GM19239 (cell line): Measurements from ENCODE around the gene FAM50A.

Source experiments
- DNase-seq: peaks from one replicate; pipeline ENCODE4 v3.0.0; 2011; ENCODE audit warnings: low spot score; ENCODE audit not compliant: insufficient read length
- FAIRE-seq: peaks from 2 replicates; lab custom pipeline; 2011; peaks lifted over from hg19 to GRCh38; lab: Jason Lieb, UNC

Gene FAM50A

DNA sequence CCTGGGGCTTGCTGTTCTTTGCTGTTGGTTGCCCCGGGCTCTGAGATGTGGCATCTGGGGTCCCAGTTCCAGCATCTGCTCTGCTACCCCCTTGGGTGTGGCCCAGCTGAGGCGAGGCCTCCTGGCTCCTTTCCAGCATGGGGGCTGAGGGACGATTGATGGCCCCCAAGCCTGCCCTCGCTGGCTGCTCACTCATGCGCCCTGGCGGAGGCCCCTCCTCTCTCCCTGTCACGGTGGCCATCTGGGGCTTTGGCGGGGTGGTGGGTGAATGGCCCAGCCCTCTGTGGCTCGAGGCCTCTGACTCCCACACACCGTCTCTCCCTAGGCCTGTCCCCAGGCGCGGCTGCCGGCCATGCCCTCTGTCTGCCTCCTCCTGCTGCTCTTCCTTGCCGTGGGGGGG is 15.9 kb downstream of the FAM50A start:
- no peak for DNase-seq
- FAIRE-seq, result no peak

DNA sequence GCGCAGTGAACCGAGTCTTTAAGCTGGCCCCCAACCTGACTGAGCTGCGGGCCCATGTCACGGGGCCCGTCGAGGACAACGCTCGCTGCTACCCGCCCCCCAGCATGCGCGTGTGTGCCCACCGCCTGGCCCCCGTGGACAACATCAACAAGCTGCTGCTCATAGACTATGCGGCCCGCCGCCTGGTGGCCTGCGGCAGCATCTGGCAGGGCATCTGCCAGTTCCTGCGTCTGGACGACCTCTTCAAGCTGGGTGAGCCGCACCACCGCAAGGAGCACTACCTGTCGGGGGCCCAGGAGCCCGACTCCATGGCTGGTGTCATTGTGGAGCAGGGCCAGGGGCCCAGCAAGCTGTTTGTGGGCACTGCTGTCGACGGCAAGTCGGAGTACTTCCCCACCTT is 16.4 kb downstream of the FAM50A start:
- no peak for DNase-seq
- FAIRE-seq, result no peak

DNA sequence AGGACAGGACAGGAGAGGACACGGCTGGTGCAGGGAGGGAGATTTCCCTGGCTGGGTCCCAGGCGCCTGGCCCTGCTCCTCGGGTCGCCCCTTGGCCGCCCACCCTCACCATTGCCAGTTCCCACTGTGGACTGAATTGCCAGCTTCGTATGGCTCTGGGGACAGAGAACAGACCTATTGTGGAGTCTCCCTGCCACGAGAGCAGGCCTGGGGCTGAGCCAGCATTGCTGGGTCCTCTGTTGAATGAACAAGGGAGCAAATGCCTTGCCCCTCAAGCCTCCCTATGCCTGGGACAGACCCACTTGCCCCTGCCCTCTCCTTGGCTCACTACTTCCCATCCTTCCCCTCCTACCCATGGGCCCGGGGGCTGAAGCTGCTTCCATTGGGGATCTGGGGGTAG is 18.5 kb downstream of the FAM50A start:
- no peak for DNase-seq
- FAIRE-seq, result no peak

DNA sequence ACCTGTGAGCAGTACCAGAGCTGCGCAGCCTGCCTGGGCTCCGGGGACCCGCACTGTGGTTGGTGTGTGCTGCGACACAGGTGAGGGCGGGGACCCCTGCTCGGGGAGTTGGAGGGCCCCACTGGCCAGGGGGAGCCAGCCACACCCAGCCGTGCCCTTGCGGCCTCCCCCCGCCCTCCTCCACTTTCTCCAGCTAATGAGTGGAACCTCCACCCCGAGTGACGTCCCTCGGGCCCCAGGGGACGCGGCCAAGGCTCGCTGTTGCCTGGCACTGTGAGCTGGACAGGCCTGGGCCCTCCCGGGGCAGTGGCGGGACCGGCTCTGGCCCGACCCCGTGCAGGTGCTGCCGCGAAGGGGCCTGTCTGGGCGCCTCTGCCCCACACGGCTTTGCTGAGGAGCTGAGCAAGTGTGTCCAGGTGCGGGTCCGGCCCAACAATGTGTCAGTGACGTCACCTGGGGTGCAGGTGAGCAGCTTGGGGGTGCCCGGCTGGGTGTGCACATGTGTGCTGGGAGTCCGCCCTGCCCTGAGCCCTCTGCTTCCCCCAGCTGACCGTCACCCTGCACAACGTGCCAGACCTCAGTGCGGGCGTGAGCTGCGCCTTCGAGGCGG is 19.8 kb downstream of the FAM50A start:
- FAIRE-seq (no peak), DNase-seq (no peak)

DNA sequence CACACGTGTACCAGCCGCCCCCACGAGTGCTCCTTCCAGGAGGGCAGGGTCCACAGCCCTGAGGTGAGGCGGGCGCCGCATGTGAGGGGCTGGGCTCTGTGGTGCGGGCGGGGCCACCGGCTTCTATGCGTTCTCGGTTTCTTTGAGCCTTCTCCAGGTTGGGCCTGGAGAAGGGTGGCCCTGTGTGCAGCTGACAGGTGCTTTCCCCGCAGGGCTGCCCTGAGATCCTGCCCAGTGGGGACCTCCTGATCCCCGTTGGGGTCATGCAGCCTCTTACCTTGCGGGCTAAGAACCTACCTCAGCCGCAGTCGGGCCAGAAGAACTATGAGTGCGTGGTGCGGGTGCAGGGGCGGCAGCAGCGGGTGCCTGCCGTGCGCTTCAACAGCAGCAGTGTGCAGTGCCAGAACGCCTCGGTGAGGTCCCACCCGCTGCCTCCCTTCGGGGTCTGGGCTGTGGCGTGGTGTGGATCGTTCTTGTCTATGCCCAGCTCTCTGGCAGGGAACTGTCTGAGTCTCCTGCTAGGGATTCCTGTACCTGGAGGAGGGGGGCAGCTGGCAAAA is 20.9 kb downstream of the FAM50A start:
- DNase-seq, result no peak
- FAIRE-seq, result no peak

DNA sequence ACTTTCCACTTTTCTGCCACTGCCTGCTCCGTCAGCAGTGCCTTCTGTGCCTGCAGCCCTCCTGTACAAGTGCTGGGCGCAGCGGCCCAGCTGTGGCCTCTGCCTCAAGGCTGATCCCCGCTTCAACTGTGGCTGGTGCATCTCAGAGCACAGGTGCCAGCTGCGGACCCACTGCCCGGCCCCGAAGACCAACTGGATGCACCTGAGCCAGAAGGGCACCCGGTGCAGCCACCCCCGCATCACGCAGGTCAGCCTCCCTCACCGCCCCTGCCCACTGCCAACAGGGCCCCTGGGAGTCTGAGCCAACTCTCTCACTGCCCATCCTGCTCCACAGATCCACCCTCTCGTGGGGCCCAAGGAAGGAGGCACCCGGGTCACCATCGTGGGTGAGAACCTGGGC is 21.7 kb downstream of the FAM50A start:
- no peak for DNase-seq
- no peak for FAIRE-seq

DNA sequence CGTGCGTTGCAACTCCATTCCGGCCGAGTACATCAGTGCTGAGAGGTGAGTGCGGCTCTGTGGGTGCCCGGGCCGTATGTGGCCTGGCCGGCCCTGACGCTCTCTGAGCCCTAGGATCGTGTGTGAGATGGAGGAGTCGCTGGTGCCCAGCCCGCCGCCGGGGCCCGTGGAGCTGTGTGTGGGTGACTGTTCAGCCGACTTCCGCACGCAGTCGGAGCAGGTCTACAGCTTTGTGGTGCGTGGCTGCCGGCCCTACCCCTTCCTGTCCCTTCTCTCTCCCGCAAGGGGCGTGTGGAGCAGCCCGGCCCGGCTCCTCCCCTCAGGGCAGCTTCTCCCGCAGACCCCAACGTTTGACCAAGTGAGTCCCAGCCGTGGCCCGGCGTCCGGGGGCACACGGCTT is 22.1 kb downstream of the FAM50A start:
- FAIRE-seq (no peak), DNase-seq (no peak)

DNA sequence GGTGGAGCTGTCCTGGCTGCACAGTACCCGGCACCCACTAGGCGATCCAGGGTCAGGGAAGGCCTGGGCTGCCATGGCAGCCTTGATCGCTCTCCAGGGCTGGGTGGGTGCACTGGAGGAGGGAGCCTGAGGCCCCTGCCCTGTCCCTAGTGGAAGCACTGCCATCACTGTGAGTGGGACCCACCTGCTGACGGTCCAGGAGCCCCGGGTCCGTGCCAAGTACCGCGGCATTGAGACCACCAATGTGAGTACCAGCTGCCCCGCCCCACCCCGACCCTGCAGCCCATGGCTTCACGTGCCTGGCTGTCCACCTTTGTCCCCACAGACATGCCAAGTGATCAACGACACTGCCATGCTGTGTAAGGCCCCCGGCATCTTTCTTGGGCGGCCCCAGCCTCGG is 23.0 kb downstream of the FAM50A start:
- FAIRE-seq (no peak), DNase-seq (no peak)

DNA sequence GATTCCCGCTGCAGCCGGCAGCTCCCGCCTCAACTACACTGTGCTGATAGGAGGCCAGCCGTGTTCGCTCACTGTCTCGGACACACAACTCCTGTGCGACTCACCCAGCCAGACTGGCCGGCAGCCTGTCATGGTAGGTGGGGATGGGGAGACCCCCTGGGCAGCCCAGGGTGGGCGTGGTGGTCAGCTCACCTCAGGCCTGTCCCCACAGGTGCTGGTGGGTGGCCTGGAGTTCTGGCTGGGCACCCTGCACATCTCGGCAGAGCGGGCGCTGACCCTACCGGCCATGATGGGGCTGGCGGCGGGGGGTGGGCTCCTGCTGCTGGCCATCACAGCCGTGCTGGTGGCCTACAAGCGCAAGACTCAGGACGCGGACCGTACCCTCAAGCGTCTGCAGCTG is 23.6 kb downstream of the FAM50A start:
- FAIRE-seq, result no peak
- DNase-seq, result no peak

DNA sequence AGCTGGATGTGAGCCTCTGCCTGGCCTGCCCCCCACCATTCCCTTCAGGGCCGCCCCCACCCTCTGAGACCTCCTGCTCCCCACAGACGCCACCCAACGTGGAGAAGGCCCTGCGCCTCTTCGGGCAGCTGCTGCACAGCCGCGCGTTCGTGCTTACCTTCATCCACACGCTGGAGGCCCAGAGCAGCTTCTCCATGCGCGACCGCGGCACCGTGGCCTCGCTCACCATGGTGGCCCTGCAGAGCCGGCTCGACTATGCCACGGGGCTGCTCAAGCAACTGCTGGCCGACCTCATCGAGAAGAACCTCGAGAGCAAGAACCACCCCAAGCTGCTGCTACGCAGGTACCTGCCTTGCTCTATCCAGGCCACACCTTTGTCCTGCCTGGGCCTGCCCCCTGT is 24.3 kb downstream of the FAM50A start:
- FAIRE-seq (no peak), DNase-seq (no peak)

DNA sequence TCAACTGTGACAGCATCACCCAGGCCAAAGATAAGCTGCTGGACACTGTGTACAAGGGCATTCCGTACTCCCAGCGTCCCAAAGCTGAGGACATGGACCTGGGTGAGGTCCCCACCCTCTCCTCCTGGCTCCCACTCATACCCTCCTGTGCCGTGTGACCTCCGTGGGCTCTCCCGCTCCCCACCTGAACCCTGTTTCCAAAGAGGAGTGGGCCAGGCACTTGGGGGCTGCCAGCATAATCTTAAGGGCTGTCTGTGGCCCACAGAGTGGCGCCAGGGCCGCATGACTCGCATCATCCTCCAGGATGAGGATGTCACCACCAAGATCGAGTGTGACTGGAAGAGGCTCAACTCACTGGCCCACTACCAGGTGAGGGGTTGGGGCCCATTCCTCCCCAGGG is 25.2 kb downstream of the FAM50A start:
- DNase-seq (no peak), FAIRE-seq (no peak)

DNA sequence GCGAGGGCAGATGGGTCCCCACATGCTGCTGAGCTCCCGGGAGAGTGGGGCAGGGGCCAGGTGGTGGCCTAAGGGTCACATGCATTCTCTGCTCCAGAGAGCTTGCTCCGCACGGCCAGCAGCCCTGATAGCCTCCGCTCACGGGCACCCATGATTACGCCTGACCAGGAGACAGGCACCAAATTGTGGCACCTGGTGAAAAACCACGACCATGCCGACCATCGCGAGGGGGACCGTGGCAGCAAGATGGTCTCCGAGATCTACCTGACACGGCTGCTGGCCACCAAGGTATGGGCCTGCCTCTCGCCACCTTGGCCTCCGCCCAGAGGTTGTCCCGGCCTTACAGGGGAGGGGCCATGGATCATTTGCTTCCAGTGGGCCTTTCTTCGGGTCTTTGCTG is 25.9 kb downstream of the FAM50A start:
- FAIRE-seq (no peak), DNase-seq (no peak)

DNA sequence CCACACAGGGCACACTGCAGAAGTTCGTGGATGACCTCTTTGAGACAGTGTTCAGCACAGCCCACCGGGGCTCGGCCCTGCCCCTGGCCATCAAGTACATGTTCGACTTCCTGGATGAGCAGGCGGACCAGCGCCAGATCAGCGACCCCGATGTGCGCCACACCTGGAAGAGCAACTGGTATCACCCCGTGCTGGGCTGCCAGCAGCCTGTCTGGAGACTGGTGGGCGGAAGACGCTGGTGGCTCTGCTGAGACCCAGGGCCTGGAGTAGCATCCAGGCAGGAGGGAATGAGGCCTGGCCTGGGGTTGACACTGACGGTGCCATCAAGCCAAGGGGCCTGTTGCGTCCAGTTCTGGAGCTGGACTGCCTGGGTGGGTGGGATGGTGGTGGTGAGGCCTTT is 26.5 kb downstream of the FAM50A start:
- FAIRE-seq (no peak), DNase-seq (no peak)

DNA sequence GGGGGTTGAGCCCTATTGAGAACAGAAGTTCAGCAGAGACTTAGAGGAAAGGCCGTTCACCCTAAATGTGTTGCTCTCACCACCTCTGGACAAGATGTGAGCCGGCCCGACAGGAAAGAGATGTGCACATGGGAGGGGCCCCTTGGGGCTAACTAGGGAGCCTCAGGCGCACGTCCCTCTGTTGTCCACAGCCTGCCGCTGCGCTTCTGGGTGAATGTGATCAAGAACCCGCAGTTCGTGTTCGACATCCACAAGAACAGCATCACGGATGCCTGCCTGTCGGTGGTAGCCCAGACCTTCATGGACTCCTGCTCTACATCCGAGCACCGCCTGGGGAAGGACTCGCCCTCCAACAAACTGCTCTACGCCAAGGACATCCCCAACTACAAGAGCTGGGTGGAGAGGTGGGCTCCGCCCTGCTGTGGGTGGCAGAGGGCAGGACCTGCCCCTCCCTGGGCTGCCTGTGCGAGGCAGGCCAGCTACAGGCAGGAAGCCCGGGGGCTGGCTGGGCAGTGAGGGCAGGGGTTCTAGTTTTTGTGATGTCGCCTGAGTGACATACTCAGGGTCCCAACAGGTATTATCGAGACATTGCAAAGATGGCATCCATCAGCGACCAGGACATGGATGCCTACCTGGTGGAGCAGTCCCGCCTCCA is 27.1 kb downstream of the FAM50A start:
- DNase-seq, result no peak
- FAIRE-seq, result no peak

DNA sequence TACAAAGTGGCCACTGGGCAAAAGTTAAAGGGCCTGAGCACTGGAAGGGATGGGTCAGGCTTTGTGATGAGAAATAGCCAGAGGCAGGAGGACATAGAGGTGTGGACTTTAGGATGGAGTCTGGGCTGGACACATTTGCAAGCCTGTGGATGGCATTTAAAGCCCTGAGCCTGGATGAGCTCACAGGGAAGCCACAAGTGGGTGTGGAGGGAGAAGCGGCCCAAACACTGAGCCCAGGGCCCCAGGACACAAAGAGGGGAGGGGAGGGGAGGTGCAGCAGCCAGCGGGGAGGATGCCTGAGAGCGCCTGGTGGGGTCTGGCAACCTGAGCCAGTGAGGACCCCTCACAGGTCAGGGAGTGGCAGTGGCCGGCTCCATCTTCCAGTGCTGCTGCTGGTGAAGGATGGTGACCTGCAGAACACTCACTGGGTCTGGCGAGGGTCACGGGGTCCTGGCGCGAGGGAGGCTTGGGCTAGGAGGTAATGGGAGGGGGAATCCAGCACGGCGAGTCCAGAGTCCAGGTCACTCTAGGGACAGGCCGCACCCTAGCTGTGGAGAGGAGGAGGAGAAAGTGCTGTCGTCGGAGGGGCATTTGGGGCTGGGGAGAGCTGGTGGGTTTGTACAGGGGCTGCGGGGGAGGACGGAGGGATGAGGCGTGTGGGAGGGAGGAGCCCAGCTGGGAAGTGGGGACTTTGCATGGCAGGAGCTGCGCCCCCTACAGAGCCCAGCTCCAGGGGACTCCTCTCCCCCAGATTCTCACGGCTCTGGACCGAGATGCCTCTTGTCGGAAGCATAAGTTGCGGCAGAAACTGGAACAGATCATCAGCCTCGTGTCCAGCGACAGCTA is 28.1 kb downstream of the FAM50A start:
- DNase-seq (no peak), FAIRE-seq (no peak)

DNA sequence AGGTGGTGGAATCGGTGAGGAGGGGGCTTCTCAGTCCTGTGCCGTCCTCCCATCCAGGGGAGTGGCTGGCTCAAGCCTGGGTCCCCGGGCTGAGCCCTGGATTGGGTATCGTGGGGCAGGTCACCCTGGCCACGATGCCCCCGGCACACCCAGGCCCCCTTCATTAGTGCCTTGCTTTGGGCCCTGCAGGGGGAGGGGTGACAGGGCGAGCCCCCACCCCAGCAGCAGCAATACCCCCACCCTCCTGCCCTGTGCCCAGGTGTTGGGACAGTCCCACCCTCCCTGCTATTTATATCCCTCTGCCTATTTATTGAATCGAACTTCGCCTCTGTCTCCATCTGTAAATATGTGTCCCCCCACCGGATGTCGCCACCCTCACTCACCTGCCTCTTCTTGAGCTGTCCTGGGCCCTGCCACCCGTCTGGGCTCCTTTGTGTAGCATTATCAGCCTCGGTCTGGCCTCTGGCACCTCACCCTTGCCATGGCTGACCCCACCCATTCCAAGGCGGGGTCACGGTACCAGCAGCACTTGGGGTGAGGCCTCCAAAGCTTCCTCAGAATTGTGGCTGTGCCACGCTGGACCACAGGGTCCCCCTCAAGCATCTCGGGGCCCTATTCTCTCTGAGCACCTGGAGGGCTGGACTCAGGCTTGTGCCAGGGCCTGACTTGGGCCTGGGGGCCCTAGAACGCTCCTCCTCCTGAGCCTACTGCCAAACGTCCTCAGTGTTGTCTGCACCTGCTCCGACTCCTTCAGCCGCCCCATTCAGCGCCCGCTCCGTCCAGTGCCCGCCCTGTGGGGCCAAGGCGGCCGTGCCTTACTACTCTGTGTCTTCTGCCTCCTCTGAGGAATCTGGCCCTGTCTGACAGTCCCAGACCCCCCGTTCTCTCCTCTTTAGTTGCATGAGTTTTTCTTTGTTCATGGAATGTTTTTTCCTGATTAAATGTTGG is 29.0 kb downstream of the FAM50A start:
- DNase-seq (no peak), FAIRE-seq (no peak)

DNA sequence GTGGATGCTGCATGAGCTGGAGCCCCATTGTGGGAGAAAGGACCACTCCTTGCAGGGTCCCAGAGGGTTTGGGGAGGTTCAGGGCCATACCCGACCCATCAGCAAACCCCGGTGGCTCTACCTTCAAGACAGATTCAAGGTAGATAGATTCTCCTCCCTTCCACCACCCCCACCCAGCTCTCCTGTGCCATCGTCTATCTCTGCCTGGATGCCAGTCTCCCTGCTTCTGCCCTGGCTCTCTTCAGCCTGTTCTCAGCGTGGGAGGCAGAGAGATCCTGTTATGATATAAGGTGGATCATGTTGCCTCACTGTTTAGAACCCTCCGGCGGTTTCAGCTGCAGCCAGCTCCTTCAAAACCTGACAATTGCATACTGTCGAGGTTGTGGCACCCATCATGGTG is 29.7 kb downstream of the FAM50A start:
- no peak for FAIRE-seq
- DNase-seq, result no peak

DNA sequence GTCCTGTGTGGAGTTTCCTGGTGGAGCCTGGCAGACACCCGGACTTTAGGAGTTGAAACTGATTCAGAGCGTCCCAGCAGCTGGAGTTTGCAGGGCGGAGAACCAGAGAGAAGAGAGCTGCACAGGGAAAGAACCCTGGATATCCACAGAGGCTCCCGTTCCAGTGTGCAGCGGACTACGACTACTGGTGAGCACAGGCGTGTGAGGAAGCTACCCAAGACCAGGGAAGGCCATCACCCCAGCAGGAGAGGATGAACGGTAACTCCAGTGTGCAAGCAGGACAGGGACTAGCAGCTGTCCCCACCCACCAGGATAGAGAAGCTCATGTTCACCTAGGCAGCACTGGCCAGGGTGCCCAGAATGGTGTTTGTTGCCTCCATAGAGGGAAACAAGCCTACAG is 32.9 kb downstream of the FAM50A start:
- DNase-seq (no peak), FAIRE-seq (no peak)

DNA sequence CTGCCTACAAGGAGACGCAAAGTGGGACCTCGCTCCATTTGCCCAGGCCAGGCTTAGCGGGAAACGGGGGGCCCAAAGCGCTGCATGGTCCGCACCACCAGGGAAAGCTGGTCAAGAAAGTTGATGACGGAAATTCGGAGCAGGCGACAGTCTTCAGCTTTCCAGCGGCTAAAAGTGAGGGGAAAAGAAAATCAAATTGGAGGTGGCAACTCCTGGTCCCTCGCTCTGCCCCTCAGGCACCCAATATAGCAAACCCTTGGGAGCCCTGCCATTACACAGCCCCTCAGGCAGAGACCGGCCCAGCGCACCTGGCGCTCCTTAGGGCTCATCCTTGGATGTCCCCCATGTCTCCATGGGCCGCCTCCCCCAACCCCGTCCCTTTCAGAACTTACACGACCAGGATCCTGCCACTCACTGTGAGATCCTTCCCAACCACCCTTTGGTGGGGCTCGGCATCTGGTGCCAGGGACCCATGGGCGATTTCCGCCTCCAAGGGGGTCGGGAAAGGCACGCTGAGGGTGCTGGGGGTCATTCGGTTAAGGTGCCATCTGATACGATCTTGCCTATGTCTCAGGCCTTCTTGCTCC is 34.0 kb downstream of the FAM50A start:
- FAIRE-seq, result no peak
- DNase-seq, result no peak
